H1 (cell line): ENCODE data around the gene EXOC3L1. TPM values are rescaled to one million over a fixed set of nuclear protein-coding genes. Genes with fewer than 3 reads are reported as not detected.

Experiments
- ATF2 ChIP-seq: IDR thresholded peaks from 2 replicates; pipeline ENCODE4 v1.6.1; 2012; ENCODE audit warnings: low read length, inconsistent platforms
- BACH1 ChIP-seq: IDR thresholded peaks from 2 replicates; pipeline ENCODE4 v1.6.1; 2012; ENCODE audit warnings: low read length, improper control_type of control experiment
- BCL11A ChIP-seq, 2 experiments: IDR thresholded peaks; one replicate each; pipeline ENCODE4 v1.6.1; 2011; ENCODE audit warnings: low read depth in 2 of 2, low read length in 2 of 2, mild to moderate bottlenecking in 2 of 2
- CBX5 ChIP-seq: fragments of 300-800, 300-1000 bp; sonication (generic); IDR thresholded peaks from 2 replicates; pipeline ENCODE4 v1.7.1; 2016; ENCODE audit warnings: antibody characterized with exemption, low read length, low read depth
- EP300 ChIP-seq, 2 experiments: IDR thresholded peaks; 1 replicate in 1 of 2; 2 replicates in 1 of 2; pipeline ENCODE4 v1.6.1; 2011 to 2012; ENCODE audit warnings: low read depth in 2 of 2, low read length in 2 of 2, mild to moderate bottlenecking in 2 of 2, borderline replicate concordance in 1 of 2, inconsistent platforms in 1 of 2, moderate library complexity in 1 of 2
- GABPA ChIP-seq: IDR thresholded peaks from 2 replicates; pipeline ENCODE4 v1.6.1; 2011; ENCODE audit warnings: mild to moderate bottlenecking, low read length, moderate library complexity, borderline replicate concordance; ENCODE audit not compliant: insufficient read depth
- HDAC2 ChIP-seq, 2 experiments: fragments of 300-600 bp in 1 of 2; sonication (generic) in 1 of 2; IDR thresholded peaks; 2 replicates each; pipeline ENCODE4 v1.6.1; 2011 to 2012; ENCODE audit warnings: low read depth in 2 of 2, low read length in 2 of 2, mild to moderate bottlenecking in 2 of 2, moderate library complexity in 2 of 2, borderline replicate concordance in 1 of 2, inconsistent platforms in 1 of 2
- KDM5A ChIP-seq: fragments of 200-600 bp; IDR thresholded peaks from 2 replicates; pipeline ENCODE4 v1.7.1; 2012; ENCODE audit warnings: mild to moderate bottlenecking, low read length, inconsistent platforms, mixed read lengths
- POLR2A ChIP-seq, 2 experiments: IDR thresholded peaks; 1 replicate in 1 of 2; 2 replicates in 1 of 2; pipeline ENCODE4 v1.6.1; 2011; ENCODE audit warnings: low read depth in 2 of 2, low read length in 2 of 2, mild to moderate bottlenecking in 2 of 2; ENCODE audit errors: control extremely low read depth in 1 of 2
- RBBP5 ChIP-seq: IDR thresholded peaks from 2 replicates; pipeline ENCODE4 v1.7.1; 2012; ENCODE audit warnings: low read depth, mild to moderate bottlenecking, inconsistent platforms, low read length, moderate library complexity, borderline replicate concordance
- SIX5 ChIP-seq: IDR thresholded peaks from 2 replicates; pipeline ENCODE4 v1.6.1; 2011; ENCODE audit warnings: mild to moderate bottlenecking, low read depth, low read length
- SUZ12 ChIP-seq: fragments of 200-600 bp; sonication (generic); IDR thresholded peaks from 2 replicates; pipeline ENCODE4 v1.6.1; 2012; ENCODE audit warnings: mild to moderate bottlenecking, inconsistent platforms, low read length, moderate library complexity, mixed read lengths
- TEAD4 ChIP-seq: IDR thresholded peaks from 2 replicates; pipeline ENCODE4 v1.6.1; 2012; ENCODE audit warnings: low read depth, low read length, inconsistent platforms, mixed read lengths
- USF2 ChIP-seq: IDR thresholded peaks from 2 replicates; pipeline ENCODE4 v1.6.1; 2011; ENCODE audit warnings: low read length, improper control_type of control experiment
- YY1 ChIP-seq: IDR thresholded peaks from 2 replicates; pipeline ENCODE4 v1.6.1; 2011; ENCODE audit warnings: low read depth, mild to moderate bottlenecking, low read length
- ZNF274 ChIP-seq: IDR thresholded peaks from 2 replicates; pipeline ENCODE4 v1.7.0; 2012; ENCODE audit warnings: low read length, borderline replicate concordance; ENCODE audit errors: extremely low read depth
- polyA plus RNA-seq, 7 experiments: library from polyadenylated mRNA; depleted of rRNA in 3 of 7; stranded (reverse) in 5 of 7; unstranded in 2 of 7; fragments of >200 nt in 5 of 7; fragments of 200-250 nt in 2 of 7; gene quantifications; 1 replicate in 5 of 7; 2 replicates in 1 of 7; 4 replicates in 1 of 7; pipeline versions ENCODE4 v1.2.1 to v1.2.3, GENCODE V29; 2011 to 2013; ENCODE audit warnings: missing spikeins in 2 of 7, mixed read lengths in 2 of 7
- total RNA-seq: library from RNA; stranded (reverse); fragmentation: NEBNext Ultra II Directional; extraction: Animal tissue kit (Norgen Biotek cat#: 25700); gene quantifications from 2 replicates; pipeline ENCODE4 v1.2.1, GENCODE V29; 2021

Gene EXOC3L1
- total and polyA plus RNA-seq, 2 of the 8 experiments (the other 6 are each of a cell fraction or from before 2014, with no cell fraction given), result 1.3 TPM

- TF ChIP-seq GABPA (no peak), USF2 (0 out of 2 replicates have a peak, but pooled peaks have one; percentile 3), HDAC2 (IDR thresholded peaks at IDR 0.05; ENCODE audit: borderline replicate concordance in 1 of 2, low read depth in 2 of 2, low read length in 2 of 2) (no peak), ZNF274 (no peak), RBBP5 (peak; percentile 79; the same call in 1 of the 2 replicates), SUZ12 (no peak), POLR2A (IDR thresholded peaks at IDR 0.05; ENCODE audit: control extremely low read depth in 1 of 2, low read depth in 2 of 2, low read length in 2 of 2) (peak in 1 of 2 experiments; percentile 53; a peak in 1 of 3 replicates), BACH1 (no peak), TEAD4 (no peak), ATF2 (no peak), KDM5A (no peak), BCL11A (IDR thresholded peaks at IDR 0.05; ENCODE audit: low read depth in 2 of 2, low read length in 2 of 2) (no peak), CBX5 (no peak), YY1 (0 out of 2 replicates have a peak, but pooled peaks have one; percentile 27), SIX5 (no peak), EP300 (IDR thresholded peaks at IDR 0.05; ENCODE audit: borderline replicate concordance in 1 of 2, low read depth in 2 of 2, low read length in 2 of 2) (no peak)
- TF ChIP-seq, all 59 proteins: peak for 18
Measured at GRCh38 chr16:67199011-67199807, 9.3 kb upstream of the EXOC3L1 start, which contains the start of gene ELMO3 (continued).
